Measurements from ENCODE around the gene TLE6.

The TLE6 gene

GRCh38 chr19:2964874-2965273 is 12.5 kb upstream of the TLE6 start:
- DNase-seq (ENCODE audit: low spot score) (no peak), ATAC-seq (ENCODE audit: low read depth) (no peak)
- Histone ChIP-seq H3K27me3 (ENCODE audit: insufficient read depth, poor library complexity, severe bottlenecking) (no peaks in the 10 kb centered on the region), H3K9me3 (ENCODE audit: severe bottlenecking) (no peaks in the 10 kb centered on the region), H3K27ac (ENCODE audit: poor library complexity, severe bottlenecking) (no peak overlapping the region), H3K36me3 (ENCODE audit: low read depth) (no peaks in the 10 kb centered on the region), H3K4me1 (ENCODE audit: insufficient read depth, poor library complexity, severe bottlenecking) (no peaks in the 10 kb centered on the region), H3K4me3 (ENCODE audit: severe bottlenecking) (no peak overlapping the region)
- no peak for TF ChIP-seq CTCF (IDR thresholded peaks at IDR 0.05; ENCODE audit: poor library complexity, severe bottlenecking)

- no peaks in the 10 kb centered on the region for H3K9me3 ChIP-seq (ENCODE audit: severe bottlenecking)
- no peaks in the 10 kb centered on the region for H3K36me3 ChIP-seq (ENCODE audit: low read depth)
- no peaks in the 10 kb centered on the region for H3K4me1 ChIP-seq (ENCODE audit: insufficient read depth, poor library complexity, severe bottlenecking)
- no peak overlapping the region for H3K27ac ChIP-seq (ENCODE audit: poor library complexity, severe bottlenecking)
- H3K27me3 ChIP-seq (ENCODE audit: insufficient read depth, poor library complexity, severe bottlenecking), result no peaks in the 10 kb centered on the region
- ATAC-seq (ENCODE audit: low read depth) (no peak), DNase-seq (ENCODE audit: low spot score) (no peak)
- H3K4me3 ChIP-seq (ENCODE audit: severe bottlenecking), result no peak overlapping the region
- no peak for TF ChIP-seq CTCF (IDR thresholded peaks at IDR 0.05; ENCODE audit: poor library complexity, severe bottlenecking)
These were observed 9.4 kb upstream of the TLE6 start for GRCh38 chr19:2967972-2968371.

- no peak overlapping the region for H3K4me3 ChIP-seq (ENCODE audit: severe bottlenecking)
- no peaks in the 10 kb centered on the region for H3K9me3 ChIP-seq (ENCODE audit: severe bottlenecking)
- H3K27me3 ChIP-seq (ENCODE audit: insufficient read depth, poor library complexity, severe bottlenecking), result no peaks in the 10 kb centered on the region
- H3K27ac ChIP-seq (ENCODE audit: poor library complexity, severe bottlenecking), result no peak overlapping the region
- no peaks in the 10 kb centered on the region for H3K36me3 ChIP-seq (ENCODE audit: low read depth)
- ATAC-seq (ENCODE audit: low read depth), result no peak
- no peak for TF ChIP-seq CTCF (IDR thresholded peaks at IDR 0.05; ENCODE audit: poor library complexity, severe bottlenecking)
- DNase-seq (ENCODE audit: low spot score), result no peak
- H3K4me1 ChIP-seq (ENCODE audit: insufficient read depth, poor library complexity, severe bottlenecking), result no peaks in the 10 kb centered on the region
These were observed 8.3 kb upstream of the TLE6 start for GRCh38 chr19:2969104-2969504.

- Histone ChIP-seq H3K4me3 (ENCODE audit: severe bottlenecking) (no peak overlapping the region), H3K36me3 (ENCODE audit: low read depth) (no peaks in the 10 kb centered on the region), H3K27ac (ENCODE audit: poor library complexity, severe bottlenecking) (no peak overlapping the region), H3K9me3 (ENCODE audit: severe bottlenecking) (no peaks in the 10 kb centered on the region), H3K27me3 (ENCODE audit: insufficient read depth, poor library complexity, severe bottlenecking) (no peaks in the 10 kb centered on the region), H3K4me1 (ENCODE audit: insufficient read depth, poor library complexity, severe bottlenecking) (no peaks in the 10 kb centered on the region)
- ATAC-seq (ENCODE audit: low read depth), result no peak
- DNase-seq (ENCODE audit: low spot score), result no peak
- no peak for TF ChIP-seq CTCF (IDR thresholded peaks at IDR 0.05; ENCODE audit: poor library complexity, severe bottlenecking)
These were observed 7.0 kb upstream of the TLE6 start for GRCh38 chr19:2970201-2970835.

GRCh38 chr19:2973229-2973628 is 4.1 kb upstream of the TLE6 start:
- no peaks in the 10 kb centered on the region for H3K36me3 ChIP-seq (ENCODE audit: low read depth)
- peaks cover 3% of the 10 kb centered on the region for H3K4me1 ChIP-seq (ENCODE audit: insufficient read depth, poor library complexity, severe bottlenecking)
- H3K27me3 ChIP-seq (ENCODE audit: insufficient read depth, poor library complexity, severe bottlenecking), result no peaks in the 10 kb centered on the region
- no peaks in the 10 kb centered on the region for H3K9me3 ChIP-seq (ENCODE audit: severe bottlenecking)
- H3K4me3 ChIP-seq (ENCODE audit: severe bottlenecking), result no peak overlapping the region
- H3K27ac ChIP-seq (ENCODE audit: poor library complexity, severe bottlenecking), result no peak overlapping the region
- DNase-seq (ENCODE audit: low spot score) (no peak), ATAC-seq (ENCODE audit: low read depth) (no peak)
- TF ChIP-seq CTCF (IDR thresholded peaks at IDR 0.05; ENCODE audit: poor library complexity, severe bottlenecking), result no peak
